Central memory CD4-positive, alpha-beta T cell (primary cell): ENCODE results near the gene FOXJ3.

Experiments
- DNase-seq: peaks from one replicate; pipeline ENCODE4 v3.0.0; 2022

Gene FOXJ3

DNA sequence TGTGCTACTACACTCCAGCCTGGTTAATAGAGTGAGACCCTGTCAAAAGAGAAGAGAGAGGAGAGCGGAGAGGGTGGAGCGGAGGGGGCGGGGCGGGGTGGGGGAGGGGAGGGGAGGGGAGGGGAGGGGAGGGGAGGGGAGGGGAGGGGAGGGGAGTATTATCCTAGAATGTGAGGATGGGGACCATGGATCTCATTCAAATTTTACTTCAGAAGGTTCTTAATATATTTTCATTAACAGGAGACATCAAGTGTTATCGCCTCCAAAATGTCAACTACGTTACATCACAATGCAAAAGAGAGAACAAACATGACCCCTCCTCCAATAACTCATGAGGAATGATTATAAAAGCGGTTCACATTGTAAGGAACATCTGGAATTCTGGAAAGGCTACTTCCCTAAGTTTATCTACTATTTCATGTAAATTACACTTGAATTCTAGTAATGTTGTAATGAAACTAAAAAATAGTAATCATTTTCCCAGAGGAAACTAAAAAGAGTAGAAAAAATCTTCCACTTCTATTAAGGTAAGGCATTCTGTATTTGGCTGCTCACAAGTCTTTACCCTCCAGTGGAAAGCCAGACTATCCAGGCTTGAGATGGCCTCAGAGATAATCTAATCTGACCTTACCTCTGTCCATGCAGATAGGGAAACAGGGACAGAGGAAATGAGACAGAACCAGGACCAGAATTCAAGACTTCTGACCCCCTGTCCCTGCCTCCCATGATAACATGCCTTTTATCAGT, 151.7 kb downstream of the FOXJ3 start:
- no peak for DNase-seq

GRCh38 chr1:42181687-42182086, 153.3 kb downstream of the FOXJ3 start:
- no peak for DNase-seq

GRCh38 chr1:42179900-42180329, 155.1 kb downstream of the FOXJ3 start:
- no peak for DNase-seq

GRCh38 chr1:42179275-42179674, 155.8 kb downstream of the FOXJ3 start:
- no peak for DNase-seq

- no peak for DNase-seq
Observed at GRCh38 chr1:42178249-42178648, 156.8 kb downstream of the FOXJ3 start.

- DNase-seq, result no peak
Observed at GRCh38 chr1:42177541-42177981, 157.5 kb downstream of the FOXJ3 start.

DNA sequence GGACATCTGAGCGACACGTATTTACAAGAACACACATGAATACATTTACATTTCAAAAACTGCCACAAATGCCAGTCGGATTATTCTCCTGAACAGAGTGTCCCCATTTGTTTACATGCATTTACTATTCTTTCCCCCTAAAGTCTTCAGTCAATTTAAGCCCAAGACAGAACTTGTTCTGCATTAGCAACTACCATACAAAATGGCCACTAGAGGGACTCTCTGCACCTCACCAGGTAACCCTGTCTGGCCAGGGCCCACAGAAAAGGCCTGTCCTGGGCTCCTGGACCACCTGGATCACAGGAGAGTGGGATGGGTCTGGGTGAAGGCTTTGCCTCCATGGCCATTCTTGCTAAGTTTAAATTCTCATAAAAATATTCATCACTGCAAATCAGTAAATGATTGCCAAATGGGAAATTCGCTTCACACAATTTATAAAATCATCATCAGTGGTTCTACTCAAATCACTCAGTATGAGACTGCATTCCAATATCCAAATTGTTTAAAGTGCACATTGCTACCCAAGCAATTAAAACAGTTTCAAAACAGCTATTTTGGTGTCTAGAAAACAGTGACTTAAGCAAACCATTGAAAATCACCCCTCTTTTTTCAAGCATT, 158.0 kb downstream of the FOXJ3 start:
- DNase-seq, result peak; percentile 20

- no peak for DNase-seq
Observed at GRCh38 chr1:42175314-42176054, 159.6 kb downstream of the FOXJ3 start.

DNA sequence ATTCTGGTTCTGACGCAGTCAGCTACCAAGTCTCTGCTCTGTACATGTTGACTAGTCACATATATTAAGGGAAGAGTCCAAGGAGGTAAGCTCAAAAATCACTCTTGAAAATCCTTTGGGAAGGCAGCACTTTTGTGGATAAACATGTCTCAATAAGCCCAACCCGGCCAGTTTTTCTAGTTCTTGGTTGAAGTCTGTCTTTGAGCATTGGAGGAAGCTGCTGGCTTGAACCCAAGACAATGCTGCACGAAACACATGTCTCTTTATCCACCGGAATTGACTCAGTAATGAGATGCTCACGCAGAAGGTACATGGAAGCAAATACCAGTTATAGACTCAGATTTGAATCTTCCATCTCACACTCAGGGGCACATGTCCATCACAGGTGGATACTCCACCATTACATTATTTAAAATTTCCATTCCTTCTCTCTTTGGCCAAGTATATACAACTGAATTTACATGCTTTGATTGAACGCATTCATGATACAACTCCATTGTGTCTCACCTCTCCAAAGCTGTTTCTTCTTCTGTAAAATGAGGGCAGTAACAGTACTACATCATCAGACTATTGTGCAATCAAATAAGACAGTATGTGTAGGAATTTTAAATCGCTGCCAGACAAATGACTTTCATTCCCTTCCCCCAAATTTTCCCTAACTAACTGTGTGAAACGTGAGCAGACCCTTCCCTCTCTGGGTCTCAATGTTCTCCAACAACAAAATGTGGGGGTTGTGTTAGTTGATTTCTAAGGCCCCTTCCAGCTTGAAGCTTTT, 160.9 kb downstream of the FOXJ3 start:
- DNase-seq, result no peak

DNA sequence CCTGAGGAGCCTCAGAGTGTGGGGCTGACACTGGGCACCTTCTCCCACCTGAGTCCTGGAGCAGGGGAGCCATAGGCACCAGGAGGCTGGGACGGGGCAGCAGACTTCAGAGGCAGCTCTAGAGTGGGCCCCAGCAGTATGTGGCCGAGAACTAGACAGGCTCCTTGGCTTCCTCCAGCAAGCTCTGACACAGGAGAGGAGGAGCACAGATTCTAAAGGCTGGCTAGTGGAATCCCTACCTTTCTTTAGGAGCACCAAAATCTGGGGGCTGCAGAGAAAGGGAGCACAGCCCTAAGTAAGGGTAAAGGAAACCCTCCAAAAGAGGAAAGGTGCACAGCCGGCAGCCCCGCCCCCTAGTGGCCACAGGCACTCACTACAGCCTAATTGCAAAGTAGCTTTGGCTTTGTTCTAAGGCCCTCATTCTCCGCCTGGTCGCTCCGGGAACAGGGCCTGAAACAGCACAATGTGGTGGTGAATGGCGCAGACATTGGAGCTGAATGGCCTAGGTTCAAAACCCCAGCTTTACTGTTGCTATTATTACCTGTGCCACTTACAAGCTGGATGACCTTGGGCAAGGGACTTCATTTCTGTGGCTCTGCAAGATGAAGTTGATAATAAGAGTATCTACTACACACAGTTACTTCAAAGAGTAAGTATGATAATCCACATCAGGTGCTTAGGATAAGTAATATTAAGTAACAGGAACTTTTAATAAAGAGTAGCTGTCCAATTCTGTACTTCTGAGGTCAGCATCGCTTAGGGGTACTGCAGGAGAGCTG, 161.7 kb downstream of the FOXJ3 start:
- DNase-seq, result peak; percentile 35

DNA sequence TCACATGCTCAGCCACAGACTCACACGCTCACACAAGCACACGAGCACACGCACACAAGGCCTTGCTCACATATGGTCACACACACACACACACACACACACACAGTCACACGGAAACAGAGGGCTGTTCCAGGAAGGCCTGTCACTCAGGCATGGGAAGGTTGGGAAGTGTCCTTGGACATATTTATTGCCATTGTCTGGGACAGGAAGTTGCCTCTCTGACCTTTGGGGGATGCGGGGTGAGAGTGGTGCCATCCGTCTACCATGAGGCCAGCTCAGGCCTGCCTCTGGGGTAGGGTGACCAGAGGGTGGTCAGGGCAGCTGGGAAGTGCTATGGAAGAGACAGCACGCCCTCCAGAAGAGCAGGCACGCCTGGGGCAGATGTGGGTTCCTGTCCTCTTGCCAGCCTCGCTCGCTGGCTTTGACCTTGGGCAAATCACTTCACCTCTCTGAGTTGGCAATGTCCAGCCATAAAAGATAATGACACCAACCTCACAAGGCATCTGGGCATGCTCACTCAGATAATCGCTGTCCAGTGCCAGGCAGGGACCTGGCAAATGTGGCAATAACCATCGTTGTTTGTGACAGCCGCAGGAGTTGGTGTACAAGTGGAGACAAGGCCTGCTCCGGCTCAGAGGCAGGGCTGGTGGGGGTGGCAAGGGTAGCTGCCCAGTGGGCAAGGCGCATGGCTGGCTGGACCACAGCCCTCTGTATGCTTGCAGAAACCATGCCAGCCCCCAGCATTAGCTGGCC, 162.5 kb downstream of the FOXJ3 start:
- no peak for DNase-seq

- no peak for DNase-seq
Observed at GRCh38 chr1:42171679-42172266, 163.3 kb downstream of the FOXJ3 start.

GRCh38 chr1:42170779-42171621, 164.0 kb downstream of the FOXJ3 start:
- no peak for DNase-seq

DNA sequence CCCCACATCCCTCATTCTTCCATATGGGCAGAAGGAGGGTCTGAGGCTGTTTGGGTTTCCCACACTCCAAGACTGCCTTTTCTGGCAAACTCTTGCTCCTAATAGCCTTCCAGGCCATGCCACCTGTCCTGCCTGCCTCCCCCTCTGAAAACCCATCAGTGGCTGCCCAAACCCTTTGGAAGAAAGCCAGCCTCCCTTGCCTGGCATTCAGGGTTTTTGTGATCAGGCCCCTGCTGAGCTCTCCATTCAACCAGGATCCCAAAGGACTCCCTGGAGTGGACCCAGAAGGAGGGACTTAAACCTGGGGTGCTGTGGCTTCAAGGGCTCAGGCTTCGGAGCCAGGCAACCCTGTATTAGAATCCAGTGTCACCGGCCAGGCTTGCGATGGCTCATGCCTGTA, 166.3 kb downstream of the FOXJ3 start:
- no peak for DNase-seq

GRCh38 chr1:42168391-42168670, 166.7 kb downstream of the FOXJ3 start:
- DNase-seq, result no peak

GRCh38 chr1:42167611-42168390, 167.2 kb downstream of the FOXJ3 start:
- DNase-seq, result no peak

- DNase-seq, result no peak
Observed at GRCh38 chr1:42165511-42166210, 169.4 kb downstream of the FOXJ3 start.

DNA sequence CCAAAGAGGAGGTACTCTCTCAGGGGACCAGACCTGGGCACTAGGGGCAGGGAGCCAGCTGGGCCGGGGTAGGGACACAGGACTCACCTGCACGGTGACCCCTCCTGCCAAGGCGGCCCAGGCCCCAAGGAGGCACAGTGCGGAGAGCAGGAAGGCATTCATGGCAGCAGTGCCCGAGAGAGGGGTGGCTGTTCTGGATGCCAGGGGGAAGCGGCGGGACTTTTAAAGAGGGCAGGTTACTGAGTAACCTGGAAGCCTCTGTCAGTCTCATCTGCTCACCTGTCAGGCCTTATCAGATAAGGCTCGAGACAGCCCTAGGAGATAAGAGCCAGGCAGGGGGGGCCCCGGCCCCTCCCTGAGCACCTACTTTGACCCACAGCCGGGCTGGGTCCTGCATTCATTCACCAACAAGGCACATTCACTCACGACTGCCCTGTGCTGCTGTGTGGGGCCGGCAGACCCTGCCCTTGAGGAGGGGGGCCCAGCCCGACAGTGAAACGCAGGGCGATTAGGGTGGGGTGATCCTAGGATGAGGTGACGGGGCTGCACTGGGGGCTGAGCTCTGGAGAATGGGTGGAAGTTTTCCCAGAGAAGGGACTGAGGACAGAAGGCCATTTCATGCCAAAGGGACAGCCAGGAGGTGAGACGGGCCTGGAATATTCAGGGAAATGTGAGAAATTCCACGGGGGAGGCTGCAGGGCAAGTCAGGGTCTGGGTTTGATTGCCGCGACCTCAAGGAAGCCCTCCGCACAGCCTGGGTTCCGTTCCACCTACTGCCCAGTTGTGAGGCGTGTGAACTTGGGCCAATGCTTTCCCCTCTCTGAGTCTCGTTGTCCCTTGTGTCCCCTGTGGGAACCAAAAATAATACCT, 170.2 kb downstream of the FOXJ3 start, which contains the start of gene GUCA2A:
TSS of gene GUCA2A (minus strand) at position 195 of the 870 bp plus-strand sequence. CDS start at position 162, 33 bp downstream.
- DNase-seq, result no peak
